CD4-positive, alpha-beta T cell treated with Interleukin-17A for 4 hours (primary cell): ENCODE results near the gene SNIP1.
"Not testable (repeated sequence)": the region's sequence is repeated elsewhere in the genome, so short reads cannot be mapped to it uniquely, and the experiment has no call there.

Experiments
- DNase-seq: peaks from one replicate; pipeline ENCODE4 v3.0.0-alpha.2; 2020; ENCODE audit warnings: mixed read lengths

Gene SNIP1

DNA sequence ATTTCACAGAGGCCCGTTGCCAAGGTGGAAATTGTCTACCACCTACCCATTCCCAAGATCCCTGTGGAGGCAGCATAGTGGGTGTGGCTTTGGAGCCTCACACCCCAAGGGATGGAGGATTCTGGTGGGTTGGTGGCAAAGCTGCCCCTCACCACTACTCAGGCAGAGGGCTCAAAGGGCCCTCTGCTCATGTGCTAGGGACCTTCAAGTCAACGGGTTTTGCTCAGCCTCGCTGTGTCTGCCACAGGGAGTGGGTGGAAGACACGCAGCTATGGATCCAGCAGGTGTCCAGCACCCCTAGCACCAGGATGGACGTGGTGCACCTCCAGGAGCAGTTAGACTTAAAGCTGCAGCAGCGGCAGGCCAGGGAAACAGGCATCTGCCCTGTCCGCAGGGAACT, 5.0 kb upstream of the SNIP1 start:
- no peak for DNase-seq

DNA sequence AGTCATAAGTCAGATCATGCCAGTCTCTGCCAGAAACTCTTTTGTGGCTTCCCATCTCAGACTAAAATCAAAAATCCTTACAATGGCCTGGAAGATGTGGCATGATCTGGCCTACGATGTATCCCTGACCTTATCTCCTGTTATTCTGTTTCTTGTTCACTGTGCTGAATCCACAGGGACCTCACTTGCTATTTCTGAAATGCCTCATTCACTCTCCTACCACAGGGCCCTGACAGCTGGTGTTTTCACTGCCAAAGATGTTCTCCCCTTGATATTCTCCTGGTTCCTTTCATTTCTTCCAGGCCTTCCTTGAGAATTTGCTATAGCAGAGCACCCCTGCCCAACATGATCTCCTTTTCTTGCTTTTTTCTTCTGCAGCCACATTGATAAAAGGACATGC, 4.3 kb upstream of the SNIP1 start:
- no peak for DNase-seq

DNA sequence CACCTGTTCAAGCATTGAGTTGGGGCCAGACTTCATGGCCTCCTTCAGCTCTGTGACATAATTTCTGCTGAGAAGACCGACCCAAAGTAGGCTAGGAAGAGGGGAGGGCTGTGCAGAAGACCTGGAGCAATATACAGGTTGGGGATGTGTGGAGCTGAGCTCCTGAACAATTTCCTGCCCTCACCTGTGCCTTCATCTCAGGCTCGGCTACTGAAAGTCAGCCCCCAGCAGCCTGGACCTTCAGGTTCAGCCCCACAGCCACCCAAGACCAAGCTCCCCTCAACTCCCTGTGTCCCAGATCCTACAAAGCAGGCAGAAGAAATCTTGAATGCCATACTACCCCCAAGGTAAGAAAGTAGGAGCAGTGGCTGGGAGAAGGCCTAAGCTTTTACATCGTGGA, 3.3 kb upstream of the SNIP1 start:
- DNase-seq: no peak

DNA sequence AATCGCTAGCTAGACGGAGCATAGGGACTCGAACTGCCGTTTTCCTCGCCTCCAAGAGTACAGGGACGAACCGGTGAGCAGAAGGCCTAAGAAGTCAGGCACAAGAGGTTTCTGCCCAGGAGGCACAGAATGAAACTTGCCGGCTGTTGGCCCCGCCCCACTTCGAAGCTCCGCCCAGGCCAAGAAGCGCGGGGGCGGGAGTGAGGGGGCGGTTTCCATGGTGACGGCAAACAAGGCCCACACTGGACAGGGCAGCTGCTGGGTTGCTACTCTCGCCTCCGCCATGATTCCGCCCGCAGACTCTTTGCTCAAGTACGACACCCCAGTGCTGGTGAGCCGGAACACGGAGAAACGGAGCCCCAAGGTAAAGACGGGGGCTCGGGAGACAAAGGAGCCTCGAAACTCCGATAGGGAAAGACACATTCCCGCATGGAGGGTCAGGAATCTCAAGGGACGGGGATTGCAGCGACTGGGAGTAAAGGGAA, 2.7 kb upstream of the SNIP1 start, which contains the start of gene DNALI1:
Gene DNALI1 (plus strand): TSS at position 229 of the 485 bp plus-strand sequence. CDS start 55 bp downstream, at position 284.
- DNase-seq: peak; percentile 10

DNA sequence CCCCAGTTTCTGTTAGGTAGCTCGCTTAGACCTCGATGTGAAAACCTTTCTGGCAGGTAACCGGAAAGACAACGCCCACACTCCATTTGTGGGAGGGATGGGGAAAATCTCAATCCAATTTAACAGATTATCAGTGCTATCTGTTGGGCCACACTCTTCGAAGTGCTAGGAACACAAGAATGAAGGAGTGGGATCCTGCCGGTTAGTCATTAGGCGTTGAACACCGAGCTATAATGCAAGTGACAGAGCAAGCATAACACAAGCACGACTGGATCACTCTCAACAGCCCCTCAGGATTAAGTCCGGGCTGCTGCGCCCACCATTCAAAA, 531 bp downstream of the SNIP1 start:
- no peak for DNase-seq

DNA sequence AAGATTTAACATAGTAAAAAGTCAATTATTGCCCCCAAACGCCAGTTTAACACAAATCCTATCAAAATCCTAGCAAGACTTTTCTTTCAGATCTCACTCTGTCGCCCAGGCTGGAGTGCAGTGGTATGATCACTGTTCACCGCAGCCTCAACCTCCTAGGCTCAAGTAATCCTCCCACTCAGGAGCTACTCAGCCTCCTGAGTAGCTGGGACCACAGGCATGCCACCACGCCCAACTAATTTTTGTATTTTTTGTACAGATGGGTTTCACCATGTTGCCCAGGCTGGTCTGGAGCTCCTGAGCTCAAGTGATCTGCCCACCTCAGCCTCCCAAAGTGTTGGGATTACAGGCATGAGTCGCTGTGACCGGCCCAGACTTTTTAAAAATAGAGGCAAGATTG, 4.8 kb downstream of the SNIP1 start:
- DNase-seq: no peak

DNA sequence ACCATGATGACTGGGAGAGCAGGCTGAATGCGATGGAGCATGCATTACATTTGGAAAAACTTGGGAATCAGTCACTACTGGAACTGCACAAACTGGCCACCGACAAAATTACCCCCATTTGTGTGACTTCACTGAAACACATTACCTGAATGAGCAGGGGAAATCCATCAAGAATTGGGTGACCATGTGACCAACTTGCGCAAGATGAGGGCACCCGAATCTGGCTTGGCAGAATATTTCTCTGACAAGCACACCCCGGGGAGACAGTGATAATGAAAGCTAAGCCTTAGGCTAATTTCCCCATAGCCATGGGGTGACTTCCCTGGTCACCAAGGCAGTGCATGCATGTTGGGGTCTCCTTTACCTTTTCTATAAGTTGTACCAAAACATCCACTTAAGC, 9.1 kb downstream of the SNIP1 start:
- no peak for DNase-seq

DNA sequence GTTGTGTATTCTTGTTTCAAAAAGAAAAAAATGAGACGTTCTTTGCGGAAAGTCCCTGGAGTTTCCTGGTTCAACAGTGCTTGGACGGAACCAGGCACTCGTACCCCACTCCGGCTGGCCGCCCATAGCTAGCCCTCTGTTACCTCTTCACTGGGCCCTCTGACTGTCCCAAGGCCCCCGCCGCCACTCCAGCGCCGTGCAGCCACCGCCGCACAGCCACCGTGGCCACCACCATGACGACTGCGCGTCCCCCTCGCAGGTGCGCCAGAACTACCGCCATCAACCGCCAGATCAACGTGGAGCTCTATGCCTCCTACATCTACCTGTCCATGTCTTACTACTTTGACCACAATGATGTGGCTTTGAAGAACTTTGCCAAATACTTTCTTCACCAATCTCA, 9.6 kb downstream of the SNIP1 start:
- DNase-seq: no peak

DNA sequence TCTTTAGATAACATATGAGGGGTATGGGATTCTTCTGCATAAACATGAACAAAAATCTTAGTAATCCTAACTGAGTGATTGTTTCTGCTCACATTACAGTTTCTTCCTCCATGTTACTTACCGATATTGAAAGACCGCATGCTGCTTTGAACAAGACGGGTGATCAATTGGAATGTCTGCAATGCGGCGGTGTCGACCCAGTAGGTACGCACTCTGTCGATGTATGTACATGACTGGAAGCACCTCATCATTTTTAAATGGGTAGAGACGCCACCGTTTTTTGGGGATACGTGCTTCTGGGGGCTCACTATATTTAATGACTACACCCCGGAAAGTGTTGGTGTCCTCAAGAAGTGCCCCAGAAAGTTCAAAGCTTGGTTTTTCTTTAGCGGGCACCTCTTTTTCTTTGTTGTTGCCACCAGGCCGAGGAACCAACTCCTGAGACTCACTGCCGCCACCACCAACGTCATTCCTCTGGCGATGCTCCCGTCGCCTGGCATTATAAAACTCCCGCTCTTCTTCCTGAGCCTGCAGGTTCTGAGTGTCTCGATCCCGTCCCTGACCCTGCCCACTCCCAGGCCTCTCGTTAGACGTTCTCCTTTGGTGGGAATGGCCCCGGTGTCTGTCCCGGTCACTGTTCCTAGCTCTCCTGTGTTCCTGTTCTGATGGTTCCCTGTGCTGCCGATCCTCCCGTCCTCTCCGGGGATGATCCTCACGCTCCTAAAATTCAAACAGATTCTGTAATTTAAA, 13.9 kb downstream of the SNIP1 start:
- DNase-seq: no peak

DNA sequence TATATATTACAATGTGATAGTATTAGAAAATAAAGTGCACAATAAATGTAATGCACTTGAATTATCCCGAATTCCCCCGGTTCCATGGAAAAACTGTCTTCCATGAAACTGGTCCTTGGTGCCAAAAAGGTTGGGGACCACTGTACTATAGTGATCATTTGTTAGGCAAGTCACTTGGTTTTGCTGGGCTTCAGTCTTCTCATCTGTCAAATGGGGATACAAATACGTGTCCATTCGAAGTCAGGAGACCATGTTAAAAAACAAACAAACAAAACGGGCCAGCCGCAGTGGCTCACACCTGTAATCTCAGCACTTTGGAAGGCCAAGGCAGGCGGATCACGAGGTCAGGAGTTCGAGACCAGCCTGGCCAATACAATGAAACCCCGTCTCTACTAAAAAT, 14.9 kb downstream of the SNIP1 start:
- DNase-seq: not testable (repeated sequence)

DNA sequence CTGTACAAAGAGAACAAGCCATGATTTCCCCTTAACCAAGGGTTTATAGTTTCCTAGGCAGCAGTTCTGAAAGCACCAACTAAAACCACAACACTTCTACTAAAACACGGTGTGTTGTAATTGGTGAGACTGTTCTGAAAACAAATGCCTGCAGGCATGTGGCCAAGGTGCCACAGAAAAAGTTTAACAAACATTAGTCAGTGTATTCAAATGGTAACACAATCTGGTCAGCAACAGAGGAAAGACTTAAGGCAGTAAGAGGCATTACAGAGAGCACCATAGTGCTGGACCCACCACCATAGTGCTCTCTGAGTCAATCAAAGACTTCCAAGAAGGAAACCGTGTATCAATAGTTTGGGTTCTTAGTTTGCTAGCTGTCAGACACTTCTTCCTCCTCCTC, 16.7 kb downstream of the SNIP1 start:
- DNase-seq: no peak

DNA sequence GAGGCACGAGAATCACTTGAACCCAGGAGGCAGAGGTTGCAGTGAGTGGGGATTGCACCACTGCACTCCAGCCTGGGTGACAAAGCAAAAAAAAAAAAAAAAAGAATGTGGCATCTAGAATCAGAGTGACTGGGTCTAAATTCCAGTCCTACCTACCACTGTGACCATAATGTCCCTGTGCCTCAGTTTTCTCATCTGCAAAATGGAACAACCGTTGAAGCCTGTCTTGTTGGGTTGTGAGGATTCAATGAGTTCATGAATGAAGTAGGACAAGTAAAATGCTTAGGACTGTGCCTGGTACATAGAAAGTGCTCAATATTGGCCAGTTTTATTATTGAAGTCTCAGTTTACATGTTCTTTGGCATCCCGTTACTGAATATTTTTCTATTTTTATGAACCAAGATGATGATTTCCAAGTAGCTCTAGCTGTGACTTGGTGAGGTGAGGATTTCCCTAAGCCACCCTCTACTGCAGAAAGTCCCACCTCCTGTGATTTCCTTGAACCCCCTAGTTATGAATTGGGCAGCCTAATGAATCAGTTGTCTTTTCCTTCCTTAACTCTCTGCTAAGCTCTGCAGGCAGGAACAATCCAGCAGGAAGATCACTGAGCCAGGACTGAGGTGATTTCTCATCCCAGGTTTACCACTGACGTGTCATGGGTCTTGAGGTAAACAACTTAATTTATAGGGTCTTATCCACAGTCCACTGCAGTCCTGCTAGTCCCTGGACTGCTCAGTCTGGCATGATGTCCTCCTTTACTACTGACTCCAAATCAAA, 20.6 kb downstream of the SNIP1 start:
- DNase-seq: no peak

DNA sequence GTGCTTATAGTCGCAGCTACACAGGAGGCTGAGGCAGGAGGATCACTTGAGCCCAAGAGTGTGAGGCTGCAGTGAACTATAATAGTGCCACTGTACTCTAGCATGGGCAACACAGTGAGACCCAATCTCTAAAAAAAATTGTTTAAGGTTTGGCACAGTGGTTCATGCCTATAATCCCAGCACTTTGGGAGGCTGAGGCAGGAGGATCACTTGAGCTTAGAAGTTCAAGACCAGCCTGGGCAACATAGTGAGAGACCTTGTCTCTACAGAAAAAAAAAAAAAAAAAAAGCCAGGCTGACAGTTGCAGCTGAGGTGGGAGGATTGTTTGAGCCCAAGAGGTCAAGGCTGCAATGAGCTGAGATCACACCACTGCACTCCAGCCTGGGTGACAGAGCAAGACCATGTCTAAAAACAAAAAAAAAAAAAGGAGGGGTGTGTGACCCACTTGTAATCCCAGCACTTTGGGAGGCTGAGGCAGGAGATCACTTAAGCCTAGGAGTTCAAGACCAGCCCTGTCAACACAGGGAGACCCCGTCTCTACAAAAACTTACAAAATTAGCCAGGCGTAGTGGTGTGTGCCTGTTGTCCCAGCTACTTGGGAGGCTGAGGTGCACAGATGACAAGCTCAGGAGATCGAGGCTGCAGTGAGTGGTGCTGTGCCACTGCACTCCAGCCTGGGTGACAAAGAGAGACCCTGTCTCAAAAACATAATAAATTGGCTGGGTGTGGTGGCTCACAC, 21.5 kb downstream of the SNIP1 start:
- DNase-seq: not testable (repeated sequence)

DNA sequence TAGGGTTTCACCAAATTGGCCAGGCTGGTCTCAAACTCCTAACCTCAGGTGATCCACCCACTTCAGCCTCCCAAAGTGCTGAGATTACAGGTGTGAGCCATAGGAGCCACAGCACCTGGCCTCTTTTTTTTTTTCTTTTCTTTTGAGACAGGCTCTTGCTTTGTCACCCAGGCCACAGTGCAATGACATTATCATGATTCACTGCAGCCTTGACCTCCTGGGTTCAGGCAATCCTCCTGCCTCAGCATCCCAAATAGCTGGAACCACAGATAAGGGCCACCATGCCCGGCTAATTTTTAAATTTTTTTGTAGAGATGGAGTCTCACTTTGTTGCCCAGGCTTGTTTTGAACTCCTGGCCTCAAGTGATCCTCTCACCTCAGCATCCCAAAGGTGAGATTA, 24.2 kb downstream of the SNIP1 start:
- DNase-seq: not testable (repeated sequence)

DNA sequence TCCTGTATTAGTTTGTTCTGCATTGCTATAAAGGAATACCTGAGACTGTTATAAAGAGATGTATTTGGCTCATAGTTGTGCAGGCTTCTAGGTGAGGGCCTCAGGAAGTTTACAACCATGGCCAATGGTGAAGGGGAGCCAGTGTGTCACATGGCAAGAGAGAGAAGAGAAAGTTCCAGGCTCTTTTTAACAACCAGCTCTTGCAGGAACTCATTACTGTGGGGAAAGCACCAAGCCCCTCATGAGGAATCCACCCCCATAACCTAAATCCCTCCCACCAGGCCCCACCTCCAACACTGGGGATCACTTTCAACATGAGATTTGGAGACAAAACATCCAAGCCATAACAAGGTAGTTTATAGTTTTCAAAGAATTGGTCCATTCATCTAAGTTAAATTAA, 34.5 kb downstream of the SNIP1 start:
- no peak for DNase-seq

DNA sequence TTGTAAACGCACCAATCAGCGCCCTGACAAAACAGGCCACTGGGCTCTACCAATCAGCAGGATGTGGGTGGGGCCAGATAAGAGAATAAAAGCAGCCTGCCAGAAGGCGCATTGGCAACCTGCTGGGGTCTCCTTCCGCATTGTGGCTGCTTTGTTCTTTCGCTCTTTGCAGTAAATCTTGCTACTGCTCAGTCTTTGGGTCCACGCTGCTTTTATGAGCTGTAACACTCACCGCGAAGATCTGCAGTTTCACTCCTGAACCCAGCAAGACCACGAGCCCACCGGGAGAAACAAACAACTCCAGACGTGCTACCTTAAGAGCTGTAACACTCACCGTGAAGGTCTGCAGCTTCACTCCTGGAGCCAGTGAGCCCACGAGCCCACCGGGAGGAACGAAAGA, 35.2 kb downstream of the SNIP1 start:
- peak; percentile 54 for DNase-seq

DNA sequence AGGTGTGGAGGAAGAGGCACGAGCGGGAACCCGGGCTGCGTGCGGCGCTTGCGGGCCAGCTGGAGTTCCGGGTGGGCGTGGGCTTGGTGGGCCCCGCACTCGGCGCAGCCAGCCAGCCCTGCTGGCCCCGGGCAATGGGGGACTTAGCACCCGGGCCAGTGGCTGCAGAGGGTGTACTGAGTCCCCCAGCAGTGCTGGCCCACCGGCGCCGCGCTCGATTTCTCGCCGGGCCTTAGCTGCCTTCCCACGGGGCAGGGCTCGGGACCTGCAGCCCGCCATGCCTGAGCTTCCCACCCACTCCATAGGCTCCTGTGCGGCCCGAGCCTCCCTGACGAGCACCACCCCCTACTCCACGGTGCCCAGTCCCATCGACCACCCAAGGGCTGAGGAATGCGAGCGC, 35.9 kb downstream of the SNIP1 start:
- DNase-seq: not testable (repeated sequence)

DNA sequence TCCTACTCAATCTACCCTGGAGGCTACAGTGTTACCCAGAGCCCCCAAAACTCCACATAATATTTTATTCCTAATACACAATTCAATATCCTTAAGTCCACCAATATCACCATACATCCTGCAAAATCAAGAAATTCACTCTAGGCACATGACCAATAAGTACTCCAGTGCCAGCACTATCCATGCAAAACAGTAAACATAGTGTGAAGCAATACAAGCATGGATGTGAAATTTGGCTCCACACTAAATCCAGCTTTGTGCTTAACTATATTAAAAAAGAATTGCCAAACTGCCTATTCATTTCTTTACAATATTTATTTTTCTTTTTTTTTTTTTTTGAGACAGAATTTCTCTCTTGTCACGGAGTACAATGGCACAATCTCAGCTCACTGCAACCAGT, 36.5 kb downstream of the SNIP1 start:
- no peak for DNase-seq

DNA sequence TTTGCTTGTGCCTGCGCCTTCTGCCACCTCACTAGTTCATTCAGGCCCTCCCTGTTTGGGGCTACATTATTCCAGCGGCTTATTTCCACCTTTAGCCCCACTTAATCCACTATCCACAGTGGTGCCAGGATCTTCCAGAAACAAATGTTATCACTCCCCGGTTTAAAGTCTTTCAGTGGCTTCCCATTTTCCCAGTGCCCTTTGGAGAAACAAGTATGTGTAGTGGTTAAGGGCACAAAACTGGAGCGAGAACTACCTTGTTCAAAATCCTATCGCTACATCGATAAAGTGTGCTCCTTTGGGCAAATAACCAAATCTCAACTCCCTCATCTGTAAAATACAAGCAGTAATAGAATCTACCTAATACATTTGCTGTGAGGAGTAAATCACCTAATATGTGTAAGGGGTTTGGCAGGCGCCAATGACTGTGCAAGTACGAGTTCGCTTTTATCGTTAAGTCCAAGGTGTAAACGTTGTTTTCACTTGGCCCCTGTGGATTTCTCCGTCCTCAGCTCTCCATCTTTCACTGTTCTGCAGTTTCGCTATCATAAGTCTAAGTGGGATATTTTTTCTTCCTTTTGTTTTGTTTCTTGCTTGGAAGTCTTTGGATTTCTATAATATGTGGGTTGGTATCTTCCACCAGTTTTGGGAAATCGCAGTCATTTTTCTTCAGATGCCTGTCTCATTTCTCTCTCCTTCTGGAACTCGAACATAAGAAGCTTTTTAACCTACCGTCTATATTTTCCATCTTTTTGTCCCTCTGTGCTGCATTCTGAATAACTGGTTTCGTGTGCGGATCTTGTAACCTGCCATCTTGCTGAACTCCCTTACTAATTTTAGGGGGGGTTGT, 38.7 kb downstream of the SNIP1 start:
- DNase-seq: no peak

DNA sequence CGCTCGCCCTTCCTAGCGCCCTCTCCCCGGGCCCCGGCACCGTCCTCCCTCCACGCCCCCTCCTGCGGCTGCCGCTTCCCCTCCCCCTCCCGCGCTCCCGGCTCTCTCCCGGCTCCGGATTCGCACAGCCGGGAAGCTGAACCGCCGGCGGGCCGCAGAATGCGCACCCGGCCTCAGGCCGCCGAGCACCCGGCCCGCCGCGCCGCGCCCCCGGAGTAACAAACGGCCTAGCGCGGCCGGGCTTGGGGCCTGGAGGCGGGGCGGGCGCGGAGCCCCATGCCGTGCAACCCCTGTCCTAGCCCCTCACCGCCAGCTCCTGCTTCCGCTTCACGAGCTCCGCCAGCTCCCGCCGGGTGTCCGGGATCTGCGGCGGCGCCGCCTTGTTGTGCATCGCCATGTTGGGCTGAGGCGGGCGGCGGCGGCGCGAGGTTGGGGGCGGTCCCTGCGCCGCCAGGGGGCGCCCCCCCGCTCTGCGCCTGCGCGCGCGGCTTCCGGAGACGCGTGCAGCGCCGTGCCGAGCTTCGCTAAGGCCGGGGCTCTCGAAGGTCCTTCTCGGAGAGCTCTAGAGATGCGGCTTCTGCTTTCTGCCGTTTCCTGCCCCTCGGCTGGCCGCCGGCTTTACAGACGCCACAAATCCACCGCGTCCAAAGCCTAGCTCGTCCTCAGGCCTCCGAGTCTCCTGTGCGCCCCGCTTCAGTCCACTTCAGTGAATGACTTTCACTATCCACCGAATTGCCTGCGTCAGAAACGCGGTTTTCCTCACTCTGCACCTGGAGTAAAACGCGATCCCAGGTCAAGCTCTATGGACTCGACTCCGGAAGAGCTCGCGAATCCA, 39.5 kb downstream of the SNIP1 start, which contains the start of gene MEAF6:
Gene MEAF6 (minus strand): TSS at position 417 of the 835 bp plus-strand sequence. CDS start 20 bp downstream, at position 397.
- DNase-seq: peak; percentile 89

DNA sequence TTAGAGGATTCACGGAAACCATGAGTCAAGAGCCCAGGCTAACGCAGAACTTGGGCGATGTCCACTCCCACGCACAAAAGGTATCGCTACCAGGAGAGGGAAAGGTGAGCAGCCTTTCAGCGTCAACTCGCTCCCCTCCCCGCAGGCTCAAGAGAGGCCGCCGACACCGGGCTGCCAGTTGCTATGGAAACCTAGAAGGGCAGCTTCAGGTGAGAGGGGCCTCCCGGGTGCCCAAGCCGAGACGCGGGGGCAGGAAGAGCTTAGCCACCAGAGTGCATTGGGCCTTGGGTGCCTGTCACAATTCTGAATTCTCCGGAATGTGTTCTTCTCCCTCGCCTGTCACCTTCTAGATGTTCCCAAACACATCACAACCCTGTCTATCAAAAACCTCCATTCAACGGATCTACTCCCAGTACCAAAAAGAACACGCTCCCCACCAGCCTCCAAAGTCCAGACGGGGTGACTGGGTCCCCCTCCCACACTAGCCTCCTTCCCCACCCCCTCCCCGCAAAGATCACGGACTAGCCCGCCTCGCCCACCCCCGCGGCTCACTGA, 40.2 kb downstream of the SNIP1 start:
- DNase-seq: peak; percentile 47
